GM12873 (cell line): ENCODE results near the gene PADI4.

Experiments
- CTCF ChIP-seq: IDR thresholded peaks from 2 replicates; pipeline ENCODE4 v1.5.1; 2012; ENCODE audit warnings: low read depth, mild to moderate bottlenecking, moderate library complexity, low read length, control low read depth; ENCODE audit not compliant: insufficient read depth; ENCODE audit errors: missing control alignments

PADI4 gene

GRCh38 chr1:17306921-17307320, 1.1 kb upstream of the PADI4 start:
- TF ChIP-seq CTCF: no peak

GRCh38 chr1:17307329-17307728, 668 bp upstream of the PADI4 start:
- TF ChIP-seq CTCF: no peak

- TF ChIP-seq CTCF: no peak
Observed at GRCh38 chr1:17308593-17308992, 596 bp downstream of the PADI4 start.

- TF ChIP-seq CTCF: no peak
Observed at GRCh38 chr1:17309426-17310067, 1.6 kb downstream of the PADI4 start.

- TF ChIP-seq CTCF: no peak
Observed at GRCh38 chr1:17310068-17310640, 2.2 kb downstream of the PADI4 start.

- TF ChIP-seq CTCF: no peak
Observed at GRCh38 chr1:17313530-17314309, 5.7 kb downstream of the PADI4 start.

- TF ChIP-seq CTCF: no peak
Observed at GRCh38 chr1:17314491-17314971, 6.5 kb downstream of the PADI4 start.
